ENCODE data around the gene NEXN.

DNA sequence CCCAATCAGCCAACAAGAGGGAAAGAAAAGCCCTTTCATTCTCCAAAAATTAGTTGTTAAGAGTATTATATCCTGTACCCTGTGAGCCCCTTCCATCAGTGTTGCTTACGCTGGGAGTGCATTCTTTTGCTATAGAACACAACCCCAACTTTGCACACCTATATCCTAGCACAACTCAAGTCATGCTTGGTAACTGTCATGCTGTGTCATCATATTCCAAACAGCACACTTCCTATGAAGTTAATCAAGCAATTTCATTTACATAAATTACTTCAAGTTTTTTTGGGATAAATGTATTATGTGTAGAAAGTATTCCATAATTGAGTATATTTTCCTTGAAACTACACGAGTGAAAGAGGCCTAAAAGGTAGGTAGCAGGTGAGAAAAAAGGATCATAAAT is 70.4 kb downstream of the NEXN start:
- TF ChIP-seq NFYB (CRISPR knock-in tag; conservative IDR thresholded peaks at IDR 0.05; ENCODE audit: low read depth) (no peak), ZNF396 (CRISPR knock-in tag; IDR thresholded peaks at IDR 0.05; ENCODE audit: borderline replicate concordance) (no peak), GABPB1 (CRISPR knock-in tag; IDR thresholded peaks at IDR 0.05) (no peak), FOXK1 (CRISPR knock-in tag; IDR thresholded peaks at IDR 0.05) (no peak), JUN (CRISPR knock-in tag; IDR thresholded peaks at IDR 0.05) (no peak), NR2C2 (CRISPR knock-in tag; IDR thresholded peaks at IDR 0.05) (no peak)
- TF ChIP-seq, protein P1, sequence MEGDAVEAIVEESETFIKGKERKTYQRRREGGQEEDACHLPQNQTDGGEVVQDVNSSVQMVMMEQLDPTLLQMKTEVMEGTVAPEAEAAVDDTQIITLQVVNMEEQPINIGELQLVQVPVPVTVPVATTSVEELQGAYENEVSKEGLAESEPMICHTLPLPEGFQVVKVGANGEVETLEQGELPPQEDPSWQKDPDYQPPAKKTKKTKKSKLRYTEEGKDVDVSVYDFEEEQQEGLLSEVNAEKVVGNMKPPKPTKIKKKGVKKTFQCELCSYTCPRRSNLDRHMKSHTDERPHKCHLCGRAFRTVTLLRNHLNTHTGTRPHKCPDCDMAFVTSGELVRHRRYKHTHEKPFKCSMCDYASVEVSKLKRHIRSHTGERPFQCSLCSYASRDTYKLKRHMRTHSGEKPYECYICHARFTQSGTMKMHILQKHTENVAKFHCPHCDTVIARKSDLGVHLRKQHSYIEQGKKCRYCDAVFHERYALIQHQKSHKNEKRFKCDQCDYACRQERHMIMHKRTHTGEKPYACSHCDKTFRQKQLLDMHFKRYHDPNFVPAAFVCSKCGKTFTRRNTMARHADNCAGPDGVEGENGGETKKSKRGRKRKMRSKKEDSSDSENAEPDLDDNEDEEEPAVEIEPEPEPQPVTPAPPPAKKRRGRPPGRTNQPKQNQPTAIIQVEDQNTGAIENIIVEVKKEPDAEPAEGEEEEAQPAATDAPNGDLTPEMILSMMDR (IDR thresholded peaks at IDR 0.05) = no peak
- TF ChIP-seq, protein P2, sequence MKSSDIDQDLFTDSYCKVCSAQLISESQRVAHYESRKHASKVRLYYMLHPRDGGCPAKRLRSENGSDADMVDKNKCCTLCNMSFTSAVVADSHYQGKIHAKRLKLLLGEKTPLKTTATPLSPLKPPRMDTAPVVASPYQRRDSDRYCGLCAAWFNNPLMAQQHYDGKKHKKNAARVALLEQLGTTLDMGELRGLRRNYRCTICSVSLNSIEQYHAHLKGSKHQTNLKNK (CRISPR knock-in tag; IDR thresholded peaks at IDR 0.05) = no peak
- TF ChIP-seq, protein P3, sequence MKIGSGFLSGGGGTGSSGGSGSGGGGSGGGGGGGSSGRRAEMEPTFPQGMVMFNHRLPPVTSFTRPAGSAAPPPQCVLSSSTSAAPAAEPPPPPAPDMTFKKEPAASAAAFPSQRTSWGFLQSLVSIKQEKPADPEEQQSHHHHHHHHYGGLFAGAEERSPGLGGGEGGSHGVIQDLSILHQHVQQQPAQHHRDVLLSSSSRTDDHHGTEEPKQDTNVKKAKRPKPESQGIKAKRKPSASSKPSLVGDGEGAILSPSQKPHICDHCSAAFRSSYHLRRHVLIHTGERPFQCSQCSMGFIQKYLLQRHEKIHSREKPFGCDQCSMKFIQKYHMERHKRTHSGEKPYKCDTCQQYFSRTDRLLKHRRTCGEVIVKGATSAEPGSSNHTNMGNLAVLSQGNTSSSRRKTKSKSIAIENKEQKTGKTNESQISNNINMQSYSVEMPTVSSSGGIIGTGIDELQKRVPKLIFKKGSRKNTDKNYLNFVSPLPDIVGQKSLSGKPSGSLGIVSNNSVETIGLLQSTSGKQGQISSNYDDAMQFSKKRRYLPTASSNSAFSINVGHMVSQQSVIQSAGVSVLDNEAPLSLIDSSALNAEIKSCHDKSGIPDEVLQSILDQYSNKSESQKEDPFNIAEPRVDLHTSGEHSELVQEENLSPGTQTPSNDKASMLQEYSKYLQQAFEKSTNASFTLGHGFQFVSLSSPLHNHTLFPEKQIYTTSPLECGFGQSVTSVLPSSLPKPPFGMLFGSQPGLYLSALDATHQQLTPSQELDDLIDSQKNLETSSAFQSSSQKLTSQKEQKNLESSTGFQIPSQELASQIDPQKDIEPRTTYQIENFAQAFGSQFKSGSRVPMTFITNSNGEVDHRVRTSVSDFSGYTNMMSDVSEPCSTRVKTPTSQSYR (CRISPR knock-in tag; IDR thresholded peaks at IDR 0.05) = no peak
